GM18519 (cell line): ENCODE results near the gene IZUMO1.
A peak's percentile ranks its signal among the peaks of the same experiment; 100 is the strongest.
"Not testable (repeated sequence)": the region's sequence is repeated elsewhere in the genome, so short reads cannot be mapped to it uniquely, and the experiment has no call there.

Source experiments
- ATAC-seq: cut with Tn5 transposase; IDR thresholded peaks from one replicate; pipeline ENCODE4 v1.9.1; 2021; ENCODE audit warnings: mild to moderate bottlenecking, moderate library complexity; ENCODE audit not compliant: unreplicated experiment, low FRiP score

IZUMO1 gene

DNA sequence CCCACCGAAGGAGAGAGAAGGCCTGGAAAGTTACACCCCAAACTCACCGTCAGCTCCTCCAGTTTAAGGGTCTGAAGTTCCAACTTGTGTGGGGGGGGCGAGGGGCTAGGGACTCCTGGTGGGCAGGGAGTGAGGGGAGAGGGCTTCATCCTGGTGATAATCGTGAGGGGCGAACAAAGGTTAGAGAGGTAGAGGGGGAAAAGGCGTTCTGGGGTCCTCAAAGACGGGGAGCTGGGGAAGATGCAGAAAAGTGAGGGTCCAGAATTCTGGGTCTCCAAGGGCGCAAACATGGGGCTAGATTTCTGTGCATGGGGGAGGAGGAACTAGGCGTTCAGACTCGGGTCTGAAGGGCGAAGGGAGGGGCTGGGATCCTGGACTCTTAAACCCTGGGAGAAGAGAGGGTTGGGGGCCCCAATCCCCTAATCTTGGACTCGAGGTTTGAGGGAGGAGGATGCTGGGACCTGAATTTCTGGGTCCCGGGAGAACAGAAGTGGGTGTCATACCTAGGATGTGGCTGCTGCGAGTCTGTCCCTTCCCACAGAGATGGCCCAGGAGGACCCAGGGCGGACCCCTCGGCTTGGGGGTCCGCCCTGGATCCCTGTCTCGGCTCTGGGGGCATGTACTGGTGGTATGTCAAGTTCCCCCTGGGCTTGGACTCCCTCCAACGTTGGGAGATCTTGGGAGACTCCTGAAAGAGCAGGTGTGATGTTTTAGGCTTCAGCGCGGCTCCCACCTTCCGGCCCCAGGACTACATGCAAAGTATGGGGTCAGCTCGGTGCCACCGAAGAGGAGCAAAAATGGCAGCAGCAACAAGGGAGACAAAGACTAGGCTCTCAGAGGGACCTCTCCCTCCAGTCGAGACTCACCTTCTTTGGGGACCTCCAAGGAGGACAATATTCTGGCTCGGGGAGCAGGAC, 31.7 kb downstream of the IZUMO1 start:
- ATAC-seq: no peak

DNA sequence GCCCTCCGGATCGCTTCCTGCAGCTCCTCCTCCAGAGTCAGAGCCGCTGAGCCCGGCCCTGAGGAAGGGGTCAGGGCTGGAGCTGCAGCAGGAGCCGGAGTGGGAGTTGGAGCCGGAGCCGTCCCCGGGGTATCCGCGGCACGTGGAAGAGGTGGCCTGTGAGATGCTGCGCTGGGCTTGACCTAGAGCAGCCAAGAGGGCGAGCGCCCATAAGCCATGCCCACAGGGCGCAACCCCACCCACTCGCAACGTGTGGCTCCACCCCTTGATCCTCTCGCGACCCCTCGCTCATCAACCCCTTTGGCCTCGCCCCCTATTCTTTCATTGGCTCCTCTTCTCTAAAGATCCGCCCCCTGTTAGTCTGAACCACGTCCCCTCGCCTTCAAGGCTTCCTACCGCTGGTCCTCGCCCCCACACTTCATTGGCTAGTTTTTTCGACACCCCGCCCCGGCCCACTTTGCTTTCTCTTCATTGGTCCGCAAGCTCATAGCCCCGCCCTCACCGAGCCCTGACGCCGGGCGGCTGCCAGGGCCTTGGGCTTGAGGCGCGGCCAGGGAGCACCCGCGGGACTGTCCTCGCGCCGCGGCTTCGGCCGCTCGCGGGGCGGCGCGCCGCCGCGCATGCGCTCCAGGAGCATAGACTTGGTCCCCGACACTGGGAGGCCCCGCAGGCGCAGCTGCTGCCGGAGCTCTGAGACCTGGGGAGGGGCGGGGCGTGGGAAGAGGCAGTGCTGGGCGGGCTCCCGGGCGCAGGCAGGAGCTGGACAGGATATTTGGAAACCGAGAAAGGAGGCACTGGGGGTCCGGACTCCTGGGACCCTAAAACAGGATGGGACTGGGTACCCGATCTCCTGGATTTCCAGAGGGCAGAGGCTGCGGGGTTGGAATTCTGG, 32.6 kb downstream of the IZUMO1 start:
- ATAC-seq: peak; percentile 72

DNA sequence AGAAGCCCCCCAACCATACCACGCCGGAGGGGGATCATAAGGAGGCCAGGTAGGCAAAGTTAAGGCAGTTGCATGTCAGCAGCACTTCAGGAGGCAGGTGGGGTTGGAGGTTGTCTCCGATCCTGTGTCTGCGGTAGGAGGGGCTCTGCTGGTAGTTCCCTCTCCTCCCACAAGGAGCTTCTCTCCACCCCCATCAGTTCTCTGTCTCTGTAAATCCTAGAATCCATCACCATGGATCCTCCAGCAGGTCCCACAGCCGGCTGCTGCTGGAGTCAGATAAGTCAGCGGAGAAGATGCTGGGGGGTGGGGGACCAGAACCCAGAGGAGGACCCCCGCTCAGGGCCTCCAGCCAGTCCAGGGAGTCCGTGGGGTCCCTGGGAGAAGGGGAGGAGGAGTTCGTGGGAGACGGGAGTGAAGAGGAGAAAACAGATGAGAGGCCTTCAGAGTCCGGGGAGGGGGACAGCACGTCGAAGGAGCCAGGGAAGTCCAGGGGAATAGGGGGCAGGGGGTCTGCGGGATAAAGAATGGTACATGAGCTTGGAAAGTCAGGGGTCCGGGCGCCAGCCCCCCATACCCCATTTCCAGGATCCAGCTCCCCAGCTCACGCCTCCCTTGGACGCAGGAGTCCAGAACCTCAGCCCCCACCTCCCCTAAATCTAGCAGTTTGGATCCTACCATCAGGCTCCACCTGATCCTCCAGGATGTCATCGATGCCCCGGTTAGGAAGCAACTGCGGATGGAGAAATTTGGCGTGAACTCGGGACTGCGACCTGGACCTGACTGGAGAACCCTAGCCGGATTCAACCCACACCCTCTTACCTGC, 33.5 kb downstream of the IZUMO1 start:
- no peak for ATAC-seq

DNA sequence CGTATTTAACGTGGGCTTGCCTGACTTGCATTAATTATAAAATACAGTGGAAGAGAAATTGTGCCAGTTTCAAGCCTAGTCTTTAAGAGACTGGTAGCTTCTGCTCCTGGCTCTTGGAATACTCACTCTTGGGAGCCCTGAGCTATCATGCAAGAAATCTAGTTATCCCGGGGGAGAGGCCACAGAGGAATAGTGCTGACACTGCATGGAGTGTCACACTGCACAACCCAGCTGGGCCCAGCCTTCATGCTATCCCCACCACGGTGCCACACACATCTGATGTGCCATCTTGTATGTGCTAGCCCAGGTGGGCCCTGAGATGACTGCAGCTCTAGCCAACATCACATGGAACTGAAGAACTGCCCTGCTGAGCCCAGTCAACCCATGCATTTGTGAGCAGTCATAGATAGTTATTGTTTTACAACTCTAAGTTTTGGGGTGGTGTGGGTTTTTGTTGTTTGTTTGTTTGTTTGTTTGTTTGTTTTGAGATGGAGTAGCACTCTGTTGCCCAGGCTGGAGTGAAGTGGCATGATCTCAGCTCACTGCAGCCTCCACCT, 35.5 kb downstream of the IZUMO1 start:
- ATAC-seq: no peak

DNA sequence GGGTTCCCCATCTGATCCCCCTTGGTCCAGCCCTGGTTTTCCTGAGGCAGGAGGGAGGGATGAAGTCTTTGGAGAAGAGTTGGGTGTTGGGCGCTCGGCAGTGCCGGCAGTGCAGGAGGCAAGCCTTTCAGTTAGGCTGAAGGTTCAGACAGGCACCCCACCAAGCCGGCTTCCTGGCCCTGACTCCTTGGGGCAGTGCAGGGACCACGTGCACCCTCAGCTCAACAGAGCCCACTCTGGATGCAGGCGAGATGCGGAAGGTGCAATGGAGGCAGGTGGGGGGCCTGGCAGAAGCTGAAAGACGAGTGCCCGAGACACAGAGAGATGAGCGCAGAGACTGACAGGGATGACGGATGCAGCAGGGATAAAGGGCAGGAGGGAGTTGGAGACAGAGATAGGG, 38.2 kb downstream of the IZUMO1 start:
- no peak for ATAC-seq

DNA sequence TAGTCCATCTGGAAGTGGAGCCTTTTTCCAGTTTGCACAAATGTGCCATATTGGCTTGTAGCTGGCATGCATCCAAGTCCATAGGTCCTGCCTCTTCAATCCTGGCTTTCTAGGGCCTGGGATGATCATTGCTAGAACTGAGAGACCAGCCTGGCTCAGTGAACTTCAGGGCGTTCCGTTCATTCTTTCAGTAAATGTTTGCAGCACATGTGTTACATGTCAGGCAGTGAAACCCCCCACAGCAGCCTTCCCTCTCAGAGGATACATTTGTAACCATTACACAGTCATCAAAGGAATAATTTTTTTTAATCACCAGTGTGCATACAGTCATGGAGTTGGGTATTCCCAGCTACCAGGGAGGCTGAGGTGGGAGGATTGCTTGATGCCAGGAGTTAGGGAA, 41.3 kb downstream of the IZUMO1 start:
- ATAC-seq: no peak

DNA sequence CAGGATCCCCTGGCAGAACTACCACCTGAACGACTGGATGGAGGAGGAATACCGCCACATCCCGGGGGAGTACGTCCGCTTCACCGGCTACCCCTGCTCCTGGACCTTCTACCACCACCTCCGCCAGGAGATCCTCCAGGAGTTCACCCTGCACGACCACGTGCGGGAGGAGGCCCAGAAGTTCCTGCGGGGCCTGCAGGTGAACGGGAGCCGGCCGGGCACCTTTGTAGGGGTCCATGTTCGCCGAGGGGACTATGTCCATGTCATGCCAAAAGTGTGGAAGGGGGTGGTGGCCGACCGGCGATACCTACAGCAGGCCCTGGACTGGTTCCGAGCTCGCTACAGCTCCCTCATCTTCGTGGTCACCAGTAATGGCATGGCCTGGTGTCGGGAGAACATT, 43.4 kb downstream of the IZUMO1 start:
- no peak for ATAC-seq

DNA sequence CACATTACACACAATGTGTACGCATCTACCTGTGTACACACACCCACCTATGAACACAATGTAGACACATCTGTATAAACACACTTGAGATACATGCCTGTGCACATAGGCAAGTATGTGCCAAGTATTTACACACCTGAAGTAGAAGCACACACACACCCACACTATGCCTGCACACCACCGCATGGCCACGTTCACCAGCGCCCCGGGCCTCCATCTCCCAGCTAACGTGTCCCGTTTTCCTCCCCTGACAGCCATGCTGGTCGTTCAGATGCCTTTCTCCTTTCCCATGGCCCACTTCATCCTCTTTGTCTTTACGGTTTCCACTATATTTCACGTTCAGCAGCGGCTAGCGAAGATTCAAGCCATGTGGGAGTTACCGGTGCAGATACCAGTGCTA, 44.0 kb downstream of the IZUMO1 start:
- no peak for ATAC-seq

DNA sequence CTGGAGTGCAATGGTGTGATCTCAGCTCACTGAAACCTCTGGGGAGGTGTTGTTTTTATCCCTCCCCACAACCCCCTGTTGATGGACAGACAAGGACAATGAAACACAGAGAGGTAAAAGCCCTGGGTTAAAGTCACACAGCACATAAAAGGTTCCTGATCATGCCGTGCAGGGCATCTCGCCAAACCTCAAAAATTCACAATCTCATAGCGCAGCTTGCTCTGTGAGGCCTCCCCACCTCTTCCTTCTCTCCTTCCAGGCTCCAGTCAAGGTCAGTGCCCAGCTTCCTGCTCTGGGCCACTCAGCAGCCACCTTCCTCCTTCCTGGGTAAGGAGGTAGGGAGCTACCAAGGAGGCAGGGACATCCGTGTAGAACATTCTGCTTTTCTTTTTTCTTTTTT, 48.7 kb downstream of the IZUMO1 start:
- ATAC-seq: no peak

DNA sequence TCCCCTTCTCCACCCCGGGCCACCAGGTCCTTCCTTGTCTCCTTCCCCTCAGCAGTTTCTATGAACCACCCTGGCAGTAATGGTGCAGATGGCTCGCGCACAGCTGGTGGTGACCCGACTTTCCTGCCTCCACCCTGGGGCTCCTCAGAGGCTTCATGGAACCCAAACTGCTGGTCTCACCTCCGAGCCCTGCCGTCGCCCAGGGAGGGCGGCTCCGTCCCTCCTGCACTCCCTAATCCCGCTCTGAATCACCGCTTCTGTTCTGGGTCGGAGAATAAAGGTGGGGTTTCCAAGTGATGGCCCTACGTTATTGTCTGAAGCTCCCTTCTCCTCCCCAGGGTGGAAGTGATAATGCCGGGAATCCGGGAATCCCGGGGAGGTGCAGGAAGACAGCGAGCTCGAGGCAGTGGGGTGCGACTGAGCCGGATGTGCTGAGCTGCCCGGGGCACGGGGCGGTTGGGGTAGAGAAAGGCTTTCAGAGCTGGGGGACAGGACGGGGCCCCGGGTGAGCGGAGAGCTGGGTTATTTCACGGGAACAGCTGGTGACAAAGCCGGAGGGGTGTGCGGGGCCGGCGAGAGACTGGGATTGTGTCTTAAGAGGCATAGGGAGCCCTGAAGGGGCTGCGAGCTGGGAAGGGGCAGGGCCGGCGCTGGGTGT, 50.2 kb downstream of the IZUMO1 start:
- ATAC-seq: no peak

DNA sequence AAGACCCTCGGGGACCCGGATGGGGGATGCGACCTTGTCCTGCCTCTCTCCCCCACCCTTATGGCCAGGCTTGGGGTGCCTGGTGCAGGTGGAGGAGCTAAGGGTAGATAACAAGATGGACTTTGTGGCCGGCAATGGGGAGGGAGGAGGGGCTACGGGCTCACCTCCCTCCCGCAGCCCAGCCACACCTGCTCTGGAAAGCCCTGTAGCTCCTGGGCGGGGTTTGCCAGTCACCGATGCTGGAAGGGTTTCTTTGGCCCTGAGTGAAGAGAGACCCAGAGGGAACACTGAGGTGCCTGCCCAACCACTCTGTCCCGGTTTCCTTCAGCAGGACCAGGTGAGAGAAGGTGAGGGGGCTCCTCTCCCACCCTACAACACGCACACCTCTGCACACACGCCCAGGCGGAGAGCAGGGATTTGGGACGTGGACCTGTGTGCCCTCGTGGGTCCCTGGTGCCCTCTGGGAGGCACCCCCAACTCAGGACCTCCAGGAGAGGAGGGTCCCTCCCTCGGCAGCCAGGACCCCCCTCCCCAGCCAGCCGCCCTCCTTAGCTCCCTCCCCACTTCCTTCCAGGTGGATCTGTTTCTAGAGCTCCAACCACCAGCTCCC, 50.9 kb downstream of the IZUMO1 start, which contains the start of gene FUT2:
Gene FUT2, plus strand, starts transcription at position 229 of the 610 bp plus-strand sequence. CDS start 6,986 bp downstream, outside the sequence.
- no peak for ATAC-seq

DNA sequence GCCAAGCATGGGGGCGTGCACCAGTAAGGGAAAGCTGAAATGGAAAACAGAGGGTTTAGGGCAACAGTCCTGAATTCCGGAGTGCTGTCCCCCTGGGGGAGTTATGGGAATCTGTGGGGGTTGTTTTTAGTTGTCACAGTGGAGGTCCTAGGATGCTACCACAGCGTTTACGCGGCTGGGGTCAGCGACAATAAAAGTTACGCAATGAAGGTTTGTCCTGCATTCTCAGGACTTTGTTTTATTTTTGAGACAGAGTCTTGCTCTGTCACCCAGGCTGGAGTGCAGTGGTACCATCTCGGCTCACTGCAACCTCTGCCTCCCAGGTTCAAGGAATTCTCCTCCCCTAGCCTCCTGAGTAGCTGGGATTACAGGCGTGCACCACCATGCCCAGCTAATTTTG, 53.1 kb downstream of the IZUMO1 start:
- not testable (repeated sequence) for ATAC-seq
